Measurements from ENCODE around the gene LYSMD3. TPM values are rescaled to one million over a fixed set of nuclear protein-coding genes. Genes with fewer than 3 reads are reported as not detected.

Gene LYSMD3
- polyA plus RNA-seq, 2 donors = 4.0 to 4.9 TPM

DNA sequence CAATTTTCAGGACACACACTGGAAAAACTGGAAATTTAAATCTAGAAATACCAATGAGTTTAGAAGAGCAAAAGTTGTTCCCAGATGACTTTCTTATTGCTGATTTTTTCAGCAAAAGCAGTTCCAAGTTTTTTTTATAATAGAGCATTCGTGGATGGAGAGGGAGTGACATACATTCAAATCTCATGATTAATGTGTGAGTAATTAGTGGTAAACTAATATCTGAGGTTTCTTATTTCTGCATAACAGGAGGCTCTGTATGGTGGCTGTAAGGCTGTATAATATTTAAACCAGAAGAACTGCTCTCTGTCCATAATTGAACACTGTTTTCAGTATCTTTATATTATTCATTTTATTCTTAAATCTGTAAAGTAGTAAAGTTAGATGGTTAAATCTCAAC lies 25.8 kb downstream of the LYSMD3 start:
- Histone ChIP-seq H3K27ac (ENCODE audit: low read depth in 2 of 2, low read length in 1 of 2) (no peak overlapping the region), H3K4me1 (ENCODE audit: control insufficient read depth in 2 of 2, insufficient read depth in 2 of 2, low read length in 1 of 2) (no peaks in the 10 kb centered on the region), H3K36me3 (ENCODE audit: control insufficient read depth in 2 of 2, insufficient read depth in 2 of 2, low read length in 1 of 2) (no peaks in the 10 kb centered on the region), H3K9me3 (ENCODE audit: control insufficient read depth in 2 of 2, insufficient read depth in 1 of 2, low read depth in 1 of 2, low read length in 1 of 2) (no peaks in the 10 kb centered on the region), H3K4me3 (ENCODE audit: low read depth in 1 of 2, low read length in 2 of 2) (no peak overlapping the region), H3K27me3 (ENCODE audit: control insufficient read depth in 1 of 2, insufficient read depth in 2 of 2, low read length in 2 of 2) (no peaks in the 10 kb centered on the region)
- WGBS, 2 donors = 52 to 65% methylated on average over 1 of the region's 1 CpG

DNA sequence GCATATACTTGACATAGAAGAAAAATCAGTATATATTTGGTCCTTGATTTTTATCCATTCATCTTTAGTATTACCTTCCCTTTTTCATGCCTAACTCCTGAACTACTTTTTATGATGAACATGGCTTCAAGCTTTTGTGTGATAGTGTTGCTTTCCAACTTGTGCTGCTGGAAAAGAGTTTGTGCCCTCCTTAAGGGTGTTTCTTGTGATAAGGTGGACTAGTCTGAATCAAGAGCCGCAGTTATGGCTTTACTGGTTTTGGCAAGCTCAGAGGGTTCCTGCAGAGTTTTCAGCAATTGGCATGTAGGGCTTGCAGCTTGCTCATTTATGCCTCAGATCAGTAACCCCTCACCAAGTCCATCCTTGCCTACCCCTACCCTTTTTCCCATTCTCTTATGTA lies 34.2 kb downstream of the LYSMD3 start:
- H3K36me3 ChIP-seq (ENCODE audit: control insufficient read depth in 2 of 2, insufficient read depth in 2 of 2, low read length in 1 of 2) = no peaks in the 10 kb centered on the region
- H3K9me3 ChIP-seq (ENCODE audit: control insufficient read depth in 2 of 2, insufficient read depth in 1 of 2, low read depth in 1 of 2, low read length in 1 of 2) = no peaks in the 10 kb centered on the region
- WGBS, 2 donors = 94 to 95% methylated on average over 1 of the region's 1 CpG
- no peak overlapping the region for H3K27ac ChIP-seq (ENCODE audit: low read depth in 2 of 2, low read length in 1 of 2)
- H3K27me3 ChIP-seq (ENCODE audit: control insufficient read depth in 1 of 2, insufficient read depth in 2 of 2, low read length in 2 of 2) = no peaks in the 10 kb centered on the region
- H3K4me3 ChIP-seq (ENCODE audit: low read depth in 1 of 2, low read length in 2 of 2) = no peak overlapping the region
- no peaks in the 10 kb centered on the region for H3K4me1 ChIP-seq (ENCODE audit: control insufficient read depth in 2 of 2, insufficient read depth in 2 of 2, low read length in 1 of 2)

DNA sequence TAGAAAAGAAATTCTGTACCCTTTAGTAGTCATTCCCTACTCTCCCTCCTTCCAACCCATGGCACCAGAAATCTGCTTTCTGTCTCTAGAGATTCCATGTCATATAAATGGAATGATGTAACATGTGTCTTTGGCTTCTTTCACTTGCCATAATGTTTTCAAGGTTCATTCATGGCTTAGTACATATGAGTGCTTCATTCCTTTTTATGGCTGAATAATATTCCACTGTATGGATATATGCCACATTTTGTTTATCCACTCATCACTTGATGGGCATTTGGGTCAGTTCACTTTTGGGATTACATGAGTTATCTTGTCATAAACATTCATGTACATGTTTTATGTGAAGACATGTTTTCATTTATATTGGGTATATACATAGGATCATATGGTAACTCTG lies 35.3 kb downstream of the LYSMD3 start:
- Histone ChIP-seq H3K4me3 (ENCODE audit: low read depth in 1 of 2, low read length in 2 of 2) (no peak overlapping the region), H3K36me3 (ENCODE audit: control insufficient read depth in 2 of 2, insufficient read depth in 2 of 2, low read length in 1 of 2) (no peaks in the 10 kb centered on the region), H3K4me1 (ENCODE audit: control insufficient read depth in 2 of 2, insufficient read depth in 2 of 2, low read length in 1 of 2) (no peaks in the 10 kb centered on the region), H3K27me3 (ENCODE audit: control insufficient read depth in 1 of 2, insufficient read depth in 2 of 2, low read length in 2 of 2) (no peaks in the 10 kb centered on the region), H3K27ac (ENCODE audit: low read depth in 2 of 2, low read length in 1 of 2) (no peak overlapping the region), H3K9me3 (ENCODE audit: control insufficient read depth in 2 of 2, insufficient read depth in 1 of 2, low read depth in 1 of 2, low read length in 1 of 2) (no peaks in the 10 kb centered on the region)

DNA sequence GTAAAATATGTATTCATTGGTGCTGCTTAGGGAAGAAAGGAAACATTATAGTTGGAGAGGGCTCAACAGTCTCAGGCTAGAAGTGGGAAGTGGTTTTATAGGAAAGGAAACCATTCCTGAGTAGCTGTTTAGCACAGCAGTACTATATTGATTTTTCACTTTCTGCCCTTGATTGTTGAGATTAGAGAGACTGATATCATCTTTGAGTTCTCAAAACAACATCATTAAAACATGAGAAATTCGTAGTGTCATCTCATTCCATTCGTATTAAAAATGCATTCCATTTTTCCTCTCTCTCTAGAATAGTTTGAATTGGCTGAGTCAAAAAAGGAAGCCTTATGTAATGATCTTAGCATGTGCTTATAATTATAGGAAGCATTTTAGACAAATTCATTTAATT lies 40.6 kb downstream of the LYSMD3 start:
- H3K36me3 ChIP-seq (ENCODE audit: control insufficient read depth in 2 of 2, insufficient read depth in 2 of 2, low read length in 1 of 2) = no peaks in the 10 kb centered on the region
- 55 to 59% methylated on average over 2 of the region's 2 CpGs for WGBS, 2 donors
- H3K27ac ChIP-seq (ENCODE audit: low read depth in 2 of 2, low read length in 1 of 2) = no peak overlapping the region
- H3K4me1 ChIP-seq (ENCODE audit: control insufficient read depth in 2 of 2, insufficient read depth in 2 of 2, low read length in 1 of 2) = no peaks in the 10 kb centered on the region
- no peaks in the 10 kb centered on the region for H3K9me3 ChIP-seq (ENCODE audit: control insufficient read depth in 2 of 2, insufficient read depth in 1 of 2, low read depth in 1 of 2, low read length in 1 of 2)
- no peak overlapping the region for H3K4me3 ChIP-seq (ENCODE audit: low read depth in 1 of 2, low read length in 2 of 2)
- H3K27me3 ChIP-seq (ENCODE audit: control insufficient read depth in 1 of 2, insufficient read depth in 2 of 2, low read length in 2 of 2) = no peaks in the 10 kb centered on the region

DNA sequence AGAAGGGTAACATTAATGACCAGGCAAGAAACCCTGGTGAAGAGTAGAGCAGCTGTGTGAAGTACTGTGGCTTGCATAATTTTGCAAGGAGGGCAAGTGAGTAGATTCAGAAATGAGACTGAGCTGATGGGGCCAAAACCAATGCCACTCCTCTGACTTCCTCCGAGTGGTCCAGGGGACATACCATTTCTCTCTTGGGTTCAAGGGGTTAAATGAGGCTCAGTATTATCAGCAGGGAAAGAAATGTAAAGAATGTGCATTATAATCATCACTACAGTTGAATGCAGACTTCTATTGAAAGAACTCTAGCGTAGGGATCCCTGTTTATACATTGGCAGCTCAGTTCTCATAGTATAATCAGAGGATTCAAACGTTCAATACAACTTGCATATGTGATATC lies 44.8 kb downstream of the LYSMD3 start:
- no peaks in the 10 kb centered on the region for H3K9me3 ChIP-seq (ENCODE audit: control insufficient read depth in 2 of 2, insufficient read depth in 1 of 2, low read depth in 1 of 2, low read length in 1 of 2)
- H3K27me3 ChIP-seq (ENCODE audit: control insufficient read depth in 1 of 2, insufficient read depth in 2 of 2, low read length in 2 of 2) = no peaks in the 10 kb centered on the region
- WGBS, 2 donors = 68 to 71% methylated on average over 3 of the region's 3 CpGs
- H3K4me1 ChIP-seq (ENCODE audit: control insufficient read depth in 2 of 2, insufficient read depth in 2 of 2, low read length in 1 of 2) = no peaks in the 10 kb centered on the region
- no peak overlapping the region for H3K27ac ChIP-seq (ENCODE audit: low read depth in 2 of 2, low read length in 1 of 2)
- no peak overlapping the region for H3K4me3 ChIP-seq (ENCODE audit: low read depth in 1 of 2, low read length in 2 of 2)
- H3K36me3 ChIP-seq (ENCODE audit: control insufficient read depth in 2 of 2, insufficient read depth in 2 of 2, low read length in 1 of 2) = no peaks in the 10 kb centered on the region

DNA sequence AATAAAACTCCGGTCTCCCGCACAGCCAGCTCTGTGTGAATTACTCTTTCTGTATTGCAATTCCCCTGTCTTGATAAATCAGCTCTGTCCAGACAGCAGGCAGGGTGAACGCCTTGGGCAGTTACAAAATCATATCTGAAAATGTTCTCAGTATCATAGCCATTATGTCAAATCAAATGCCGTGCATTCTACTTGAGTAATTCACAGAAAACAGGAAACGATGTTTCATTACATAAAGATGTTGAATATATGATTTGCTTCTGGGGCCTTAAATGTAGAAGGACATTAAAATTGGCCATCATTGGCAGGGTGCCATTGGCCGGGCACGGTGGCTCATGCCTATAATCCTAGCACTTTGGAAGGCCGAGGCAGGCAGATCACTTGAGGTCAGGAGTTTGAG lies 46.2 kb downstream of the LYSMD3 start:
- 92 to 95% methylated on average over 8 of the region's 8 CpGs for WGBS, 2 donors
- no peaks in the 10 kb centered on the region for H3K36me3 ChIP-seq (ENCODE audit: control insufficient read depth in 2 of 2, insufficient read depth in 2 of 2, low read length in 1 of 2)
- H3K4me1 ChIP-seq (ENCODE audit: control insufficient read depth in 2 of 2, insufficient read depth in 2 of 2, low read length in 1 of 2) = no peaks in the 10 kb centered on the region
- no peak overlapping the region for H3K27ac ChIP-seq (ENCODE audit: low read depth in 2 of 2, low read length in 1 of 2)
- H3K4me3 ChIP-seq (ENCODE audit: low read depth in 1 of 2, low read length in 2 of 2) = no peak overlapping the region
- H3K9me3 ChIP-seq (ENCODE audit: control insufficient read depth in 2 of 2, insufficient read depth in 1 of 2, low read depth in 1 of 2, low read length in 1 of 2) = no peaks in the 10 kb centered on the region
- H3K27me3 ChIP-seq (ENCODE audit: control insufficient read depth in 1 of 2, insufficient read depth in 2 of 2, low read length in 2 of 2) = no peaks in the 10 kb centered on the region

DNA sequence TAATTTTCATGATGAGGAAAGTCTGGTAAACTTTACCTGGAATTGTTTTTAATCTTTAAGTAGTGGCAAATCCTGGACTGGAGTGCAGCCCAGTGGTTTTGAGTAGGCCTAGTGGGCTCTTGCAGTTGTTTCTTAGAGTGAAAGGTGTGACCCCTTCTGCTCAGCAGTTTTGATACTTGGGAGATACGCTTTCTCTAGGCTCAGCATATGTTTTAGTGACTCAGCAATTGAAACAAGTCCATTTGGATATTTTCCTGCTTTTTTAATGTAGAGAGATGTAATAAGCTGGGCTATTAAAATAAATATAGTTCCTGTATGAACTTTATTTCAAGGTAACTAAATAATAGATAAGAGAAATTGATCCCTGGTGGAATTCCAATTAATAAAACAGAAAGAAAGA lies 48.7 kb downstream of the LYSMD3 start:
- no peaks in the 10 kb centered on the region for H3K9me3 ChIP-seq (ENCODE audit: control insufficient read depth in 2 of 2, insufficient read depth in 1 of 2, low read depth in 1 of 2, low read length in 1 of 2)
- H3K4me3 ChIP-seq (ENCODE audit: low read depth in 1 of 2, low read length in 2 of 2) = no peak overlapping the region
- H3K27me3 ChIP-seq (ENCODE audit: control insufficient read depth in 1 of 2, insufficient read depth in 2 of 2, low read length in 2 of 2) = no peaks in the 10 kb centered on the region
- H3K4me1 ChIP-seq (ENCODE audit: control insufficient read depth in 2 of 2, insufficient read depth in 2 of 2, low read length in 1 of 2) = no peaks in the 10 kb centered on the region
- no peaks in the 10 kb centered on the region for H3K36me3 ChIP-seq (ENCODE audit: control insufficient read depth in 2 of 2, insufficient read depth in 2 of 2, low read length in 1 of 2)
- no peak overlapping the region for H3K27ac ChIP-seq (ENCODE audit: low read depth in 2 of 2, low read length in 1 of 2)
- 67 to 81% methylated on average over 1 of the region's 1 CpG for WGBS, 2 donors

DNA sequence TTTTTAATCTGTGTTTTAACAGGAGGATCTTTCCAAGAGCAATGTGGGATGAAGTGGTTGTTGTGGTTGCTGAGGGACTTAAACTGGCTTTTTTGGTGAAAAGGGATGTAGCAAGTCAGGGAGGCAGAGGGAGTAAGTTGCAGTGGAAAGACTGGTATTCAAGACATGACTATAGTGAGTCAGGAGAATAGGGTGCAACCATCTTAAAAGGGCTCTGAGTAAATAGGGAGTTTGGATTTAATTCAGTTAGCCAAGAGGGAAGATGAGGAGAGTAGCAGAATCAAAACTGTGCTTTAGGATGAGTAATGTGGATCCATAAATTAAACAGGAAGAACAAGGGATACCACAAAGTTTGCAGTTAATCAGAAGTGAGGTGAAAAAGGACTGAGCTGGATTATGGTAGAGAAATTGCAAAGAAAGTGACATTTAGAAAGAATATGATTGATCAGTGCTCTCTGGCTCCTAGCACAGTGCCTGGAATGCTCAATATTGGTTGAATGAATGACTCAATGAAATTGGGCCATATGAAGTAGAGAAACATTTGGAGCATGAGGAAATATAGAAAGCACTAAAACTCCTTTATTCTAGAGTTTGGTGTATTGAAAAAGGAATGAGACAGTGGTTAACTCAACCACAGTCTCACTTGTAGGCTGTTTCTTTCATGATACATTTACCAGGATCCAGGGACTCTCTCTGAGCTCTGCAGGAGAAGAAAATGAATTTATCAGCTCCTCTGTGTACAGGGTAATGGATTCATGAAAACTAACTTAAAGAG lies 49.6 kb downstream of the LYSMD3 start:
- Histone ChIP-seq H3K27me3 (ENCODE audit: control insufficient read depth in 1 of 2, insufficient read depth in 2 of 2, low read length in 2 of 2) (no peaks in the 10 kb centered on the region), H3K9me3 (ENCODE audit: control insufficient read depth in 2 of 2, insufficient read depth in 1 of 2, low read depth in 1 of 2, low read length in 1 of 2) (no peaks in the 10 kb centered on the region), H3K4me1 (ENCODE audit: control insufficient read depth in 2 of 2, insufficient read depth in 2 of 2, low read length in 1 of 2) (no peaks in the 10 kb centered on the region), H3K36me3 (ENCODE audit: control insufficient read depth in 2 of 2, insufficient read depth in 2 of 2, low read length in 1 of 2) (no peaks in the 10 kb centered on the region), H3K27ac (ENCODE audit: low read depth in 2 of 2, low read length in 1 of 2) (no peak overlapping the region), H3K4me3 (ENCODE audit: low read depth in 1 of 2, low read length in 2 of 2) (no peak overlapping the region)

DNA sequence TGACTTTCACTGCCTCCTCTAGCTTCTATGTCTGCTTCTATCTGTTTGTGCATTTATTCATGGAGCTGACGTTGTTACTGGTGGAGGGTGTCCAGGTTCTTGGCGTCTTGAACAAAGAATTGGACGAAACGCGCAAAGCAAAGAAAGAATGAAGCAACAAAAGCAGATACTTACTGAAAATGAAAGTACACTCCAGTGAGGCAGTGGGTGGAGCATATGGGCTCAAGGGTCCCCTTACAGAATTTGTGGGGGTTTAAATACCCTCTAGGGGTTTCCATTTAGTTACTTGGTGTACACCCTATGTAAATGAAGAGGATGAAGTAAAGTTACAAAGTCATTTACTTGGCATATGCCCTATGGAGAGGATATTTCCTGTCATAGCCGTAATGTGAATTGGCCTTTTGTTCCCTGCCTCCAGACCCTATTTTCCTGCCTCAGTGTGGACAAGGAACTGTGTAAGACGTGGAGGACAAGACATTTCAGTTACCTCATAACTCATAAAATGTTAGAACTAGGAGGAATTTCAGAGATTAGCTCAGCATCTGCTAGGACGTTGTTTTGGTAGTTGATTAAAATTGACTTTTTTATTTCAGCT lies 51.7 kb downstream of the LYSMD3 start:
- no peaks in the 10 kb centered on the region for H3K36me3 ChIP-seq (ENCODE audit: control insufficient read depth in 2 of 2, insufficient read depth in 2 of 2, low read length in 1 of 2)
- WGBS, 2 donors = 83 to 85% methylated on average over 8 of the region's 8 CpGs
- H3K4me3 ChIP-seq (ENCODE audit: low read depth in 1 of 2, low read length in 2 of 2) = no peak overlapping the region

DNA sequence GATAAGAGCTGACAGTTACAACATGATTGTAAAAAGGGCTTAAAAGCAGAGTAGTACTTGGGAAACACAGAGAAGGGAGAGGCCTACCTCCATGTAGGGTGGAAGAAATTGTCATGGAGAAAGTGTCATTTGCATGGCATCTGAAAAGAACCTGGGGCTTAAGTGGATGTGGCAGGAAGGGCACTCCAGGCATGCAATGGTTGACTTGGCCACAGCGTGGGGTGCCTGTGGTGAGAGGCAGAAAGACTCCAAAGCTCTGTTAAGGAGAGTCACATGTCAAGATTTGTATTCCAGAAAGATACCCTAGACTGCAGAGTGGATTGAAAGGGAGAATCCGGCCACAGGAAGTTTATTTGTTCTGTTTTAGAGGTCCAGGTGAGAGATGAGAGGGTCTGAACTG lies 52.3 kb downstream of the LYSMD3 start:
- peaks cover 0 to 2% of the 10 kb centered on the region in 2 donors for H3K4me1 ChIP-seq (ENCODE audit: control insufficient read depth in 2 of 2, insufficient read depth in 2 of 2, low read length in 1 of 2)
- H3K4me3 ChIP-seq (ENCODE audit: low read depth in 1 of 2, low read length in 2 of 2) = no peak overlapping the region
- WGBS, 2 donors = 65 to 69% methylated on average over 2 of the region's 2 CpGs
- no peak overlapping the region for H3K27ac ChIP-seq (ENCODE audit: low read depth in 2 of 2, low read length in 1 of 2)
- no peaks in the 10 kb centered on the region for H3K36me3 ChIP-seq (ENCODE audit: control insufficient read depth in 2 of 2, insufficient read depth in 2 of 2, low read length in 1 of 2)
- H3K27me3 ChIP-seq (ENCODE audit: control insufficient read depth in 1 of 2, insufficient read depth in 2 of 2, low read length in 2 of 2) = no peaks in the 10 kb centered on the region
- no peaks in the 10 kb centered on the region for H3K9me3 ChIP-seq (ENCODE audit: control insufficient read depth in 2 of 2, insufficient read depth in 1 of 2, low read depth in 1 of 2, low read length in 1 of 2)

More for the DNA sequence above, 51.7 kb downstream of the LYSMD3 start:
- no peaks in the 10 kb centered on the region for H3K27me3 ChIP-seq (ENCODE audit: control insufficient read depth in 1 of 2, insufficient read depth in 2 of 2, low read length in 2 of 2)
- peaks cover 0 to 2% of the 10 kb centered on the region in 2 donors for H3K4me1 ChIP-seq (ENCODE audit: control insufficient read depth in 2 of 2, insufficient read depth in 2 of 2, low read length in 1 of 2)
- no peaks in the 10 kb centered on the region for H3K9me3 ChIP-seq (ENCODE audit: control insufficient read depth in 2 of 2, insufficient read depth in 1 of 2, low read depth in 1 of 2, low read length in 1 of 2)
- H3K27ac ChIP-seq (ENCODE audit: low read depth in 2 of 2, low read length in 1 of 2) = no peak overlapping the region

Data from esophagus (tissue), 2 donors.